SK-N-MC (cell line): ENCODE measurements around the gene KIDINS220.

ENCODE experiments used
- FOXP2 ChIP-seq: optimal IDR thresholded peaks from 2 replicates; pipeline ENCODE3; 2011; ENCODE audit warnings: mild to moderate bottlenecking, moderate library complexity; ENCODE audit not compliant: insufficient read depth; ENCODE audit errors: extremely low read length, control extremely low read depth
- POLR2AphosphoS5 ChIP-seq: IDR thresholded peaks from 2 replicates; pipeline ENCODE4 v1.6.1; 2012; ENCODE audit warnings: mild to moderate bottlenecking, low read depth, low read length, borderline replicate concordance

DNA sequence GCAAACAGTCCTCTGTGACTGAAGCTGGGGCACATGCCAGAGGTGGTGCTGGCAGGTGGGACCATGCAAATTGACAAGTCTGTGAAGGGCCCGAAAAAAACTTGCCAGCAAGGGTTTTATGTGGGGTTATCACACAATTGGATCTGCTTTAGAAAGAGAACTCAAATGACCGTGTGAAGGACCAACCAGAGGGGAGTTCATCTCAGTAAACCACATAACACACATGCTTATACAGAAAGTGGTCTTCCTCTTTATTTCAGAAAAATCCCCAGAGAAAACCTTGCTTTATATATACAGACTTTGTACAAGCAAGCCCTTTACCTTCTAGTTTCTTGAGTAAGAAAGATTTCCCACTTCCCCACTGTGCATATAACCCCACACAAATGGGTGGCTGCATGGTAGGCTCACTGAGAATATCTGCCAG, 46.7 kb downstream of the KIDINS220 start:
- TF ChIP-seq FOXP2 (no peak), POLR2AphosphoS5 (no peak)
